Common myeloid progenitor, CD34-positive (primary cell): ENCODE data around the gene MGAT5.

Experiments used
- CTCF ChIA-PET: fragments of 350-600 bp; sonication (Branson Sonifier 250); formaldehyde crosslinking; loops from one replicate; lab custom pipeline; 2021; ENCODE audit warnings: antibody characterized with exemption; lab: Charles Lee
- POLR2A ChIA-PET: fragments of 350-600 bp; sonication (Branson Sonifier 250); formaldehyde crosslinking; loops from one replicate; lab custom pipeline; 2021; ENCODE audit warnings: antibody characterized with exemption; lab: Charles Lee
- DNase-seq, 3 donors: peaks; one replicate each; pipeline versions ENCODE4 v3.0.0 to v3.0.0-alpha.2; 2013
- H3K27ac ChIP-seq, 2 experiments: 1 replicate in 1 of 2; 2 replicates in 1 of 2; pipeline ENCODE4 v1.7.0; 2013; ENCODE audit warnings: inconsistent platforms in 2 of 2, low read length in 2 of 2, mild to moderate bottlenecking in 2 of 2, low read depth in 1 of 2, moderate library complexity in 1 of 2; ENCODE audit not compliant: severe bottlenecking in 2 of 2, insufficient read depth in 1 of 2, poor library complexity in 1 of 2
- H3K27me3 ChIP-seq, 5 experiments: replicated peaks in 2 of 5; 1 replicate in 3 of 5; 2 replicates in 2 of 5; pipeline versions ENCODE4 v1.6.1 to v1.7.0; 2013; ENCODE audit warnings: low read length in 4 of 5, mild to moderate bottlenecking in 2 of 5, moderate library complexity in 2 of 5, inconsistent platforms in 1 of 5; ENCODE audit not compliant: insufficient read depth in 5 of 5, control insufficient read depth in 4 of 5
- H3K36me3 ChIP-seq, 4 experiments: 1 replicate in 2 of 4; 2 replicates in 2 of 4; pipeline versions ENCODE4 v1.6.1 to v1.7.0; 2013; ENCODE audit warnings: low read length in 3 of 4, control low read depth in 1 of 4, mild to moderate bottlenecking in 1 of 4; ENCODE audit not compliant: control insufficient read depth in 4 of 4, insufficient read depth in 4 of 4
- H3K4me1 ChIP-seq, 4 experiments: 1 replicate in 3 of 4; 2 replicates in 1 of 4; pipeline versions ENCODE4 v1.6.1 to v1.7.1; 2013; ENCODE audit warnings: low read length in 3 of 4, mild to moderate bottlenecking in 3 of 4, control low read depth in 1 of 4, inconsistent platforms in 1 of 4, moderate library complexity in 1 of 4; ENCODE audit not compliant: control insufficient read depth in 4 of 4, insufficient read depth in 4 of 4; ENCODE audit errors: control extremely low read depth in 1 of 4
- H3K4me3 ChIP-seq, 7 experiments: 1 replicate in 4 of 7; 2 replicates in 3 of 7; pipeline versions ENCODE4 v1.5.1 to v1.7.0; 2013; ENCODE audit warnings: mild to moderate bottlenecking in 7 of 7, low read length in 6 of 7, moderate library complexity in 6 of 7, inconsistent platforms in 2 of 7, low read depth in 2 of 7, control low read depth in 1 of 7; ENCODE audit not compliant: insufficient read depth in 4 of 7, control insufficient read depth in 1 of 7; ENCODE audit errors: extremely low read depth in 1 of 7
- H3K9me3 ChIP-seq, 5 experiments: 1 replicate in 4 of 5; 2 replicates in 1 of 5; pipeline versions ENCODE4 v1.6.1 to v1.7.1; 2013; ENCODE audit warnings: low read length in 4 of 5, mild to moderate bottlenecking in 2 of 5, inconsistent platforms in 1 of 5, low read depth in 1 of 5, moderate library complexity in 1 of 5; ENCODE audit not compliant: control insufficient read depth in 4 of 5, insufficient read depth in 2 of 5; ENCODE audit errors: control extremely low read depth in 1 of 5
- WGBS: methylation state at CpG from one replicate; pipeline ENCODE4 v1.1.5; 2013; ENCODE audit not compliant: insufficient coverage; 5-methylcytosine and 5-hydroxymethylcytosine counted together

Gene MGAT5

GRCh38 chr2:134441153-134441863, 187.4 kb downstream of the MGAT5 start:
- POLR2A ChIA-PET: no interaction called here
- no peaks in the 10 kb centered on the region for H3K4me1 ChIP-seq
- WGBS: 100% methylated on average over 11 of the region's 11 CpGs

GRCh38 chr2:134443814-134444480, 190.1 kb downstream of the MGAT5 start:
- Histone ChIP-seq H3K27ac (no peak overlapping the region), H3K27me3 (no peaks in the 10 kb centered on the region), H3K36me3 (peaks cover 0 to 49% (median 19%) of the 10 kb centered on the region in 4 experiments), H3K4me3 (no peak overlapping the region), H3K9me3 (no peaks in the 10 kb centered on the region), H3K4me1 (no peaks in the 10 kb centered on the region)
- ChIA-PET CTCF (interaction anchor here (0.7 kb wide), 1 partner anchor 10 kb away, joined by 3 read pairs; no protein-coding TSS in a partner anchor), POLR2A (no interaction called here)
- 84% methylated on average over 5 of the region's 11 CpGs for WGBS
- DNase-seq: no peak

More at GRCh38 chr2:134441153-134441863, 187.4 kb downstream of the MGAT5 start:
- Histone ChIP-seq H3K9me3 (no peaks in the 10 kb centered on the region), H3K4me3 (no peak overlapping the region), H3K36me3 (peaks cover 0 to 45% (median 9%) of the 10 kb centered on the region in 4 experiments), H3K27ac (no peak overlapping the region), H3K27me3 (no peaks in the 10 kb centered on the region)
- no peak for DNase-seq
- CTCF ChIA-PET: interaction anchor here (1.0 to 2.3 kb wide), 5 partner anchors 10 to 460 kb away, joined by 3 to 9 read pairs (median 3); no protein-coding TSS in a partner anchor

- peaks cover 0 to 50% (median 17%) of the 10 kb centered on the region in 4 experiments for H3K36me3 ChIP-seq
- POLR2A ChIA-PET: interaction anchor here (0.5 kb wide), 1 partner anchor 1598 kb away, joined by 3 read pairs; no protein-coding TSS in a partner anchor
These were observed 191.2 kb downstream of the MGAT5 start for GRCh38 chr2:134445116-134445515.

GRCh38 chr2:134445985-134446382, 192.1 kb downstream of the MGAT5 start:
- H3K27me3 ChIP-seq: no peaks in the 10 kb centered on the region
- no peak overlapping the region for H3K27ac ChIP-seq
- no peaks in the 10 kb centered on the region for H3K4me1 ChIP-seq
- CTCF ChIA-PET: interaction anchor here (1.6 kb wide), 1 partner anchor 10 kb away, joined by 5 read pairs; no protein-coding TSS in a partner anchor
- 95% methylated on average over 11 of the region's 11 CpGs for WGBS
- POLR2A ChIA-PET: no interaction called here
- no peak for DNase-seq
- no peak overlapping the region for H3K4me3 ChIP-seq
- H3K36me3 ChIP-seq: peaks cover 0 to 51% (median 17%) of the 10 kb centered on the region in 4 experiments
- no peaks in the 10 kb centered on the region for H3K9me3 ChIP-seq

More at GRCh38 chr2:134445116-134445515, 191.2 kb downstream of the MGAT5 start:
- Histone ChIP-seq H3K27ac (no peak overlapping the region), H3K9me3 (no peaks in the 10 kb centered on the region), H3K27me3 (no peaks in the 10 kb centered on the region), H3K4me1 (no peaks in the 10 kb centered on the region), H3K4me3 (no peak overlapping the region)
- 100% methylated on average over 4 of the region's 4 CpGs for WGBS
- CTCF ChIA-PET: no interaction called here
- DNase-seq: no peak

GRCh38 chr2:134446383-134447017, 192.6 kb downstream of the MGAT5 start:
- Histone ChIP-seq H3K36me3 (peaks cover 0 to 46% (median 17%) of the 10 kb centered on the region in 4 experiments), H3K27me3 (no peaks in the 10 kb centered on the region), H3K9me3 (no peaks in the 10 kb centered on the region), H3K4me1 (no peaks in the 10 kb centered on the region), H3K27ac (no peak overlapping the region), H3K4me3 (no peak overlapping the region)
- CTCF ChIA-PET: interaction anchor here (0.5 to 1.7 kb wide), 6 partner anchors 9 to 1258 kb away, joined by 3 to 5 read pairs (median 4); no protein-coding TSS in a partner anchor
- DNase-seq: no peak
- POLR2A ChIA-PET: no interaction called here
- 94% methylated on average over 5 of the region's 8 CpGs for WGBS

- Histone ChIP-seq H3K9me3 (no peaks in the 10 kb centered on the region), H3K4me1 (no peaks in the 10 kb centered on the region), H3K27ac (no peak overlapping the region), H3K36me3 (peaks cover 0 to 40% (median 17%) of the 10 kb centered on the region in 4 experiments), H3K4me3 (no peak overlapping the region), H3K27me3 (no peaks in the 10 kb centered on the region)
- no peak for DNase-seq
- WGBS: 92% methylated on average over 3 of the region's 4 CpGs
- POLR2A ChIA-PET: no interaction called here
- CTCF ChIA-PET: interaction anchor here (0.8 to 1.7 kb wide), 3 partner anchors 12 to 459 kb away, joined by 3 to 4 read pairs (median 3); no protein-coding TSS in a partner anchor
These were observed 193.8 kb downstream of the MGAT5 start for GRCh38 chr2:134447669-134448068.
